Caco-2 (cell line): ENCODE data around the gene GATA6. TPM values are rescaled to one million over a fixed set of nuclear protein-coding genes. Genes with fewer than 3 reads are reported as not detected.

ENCODE experiments used
- BruUV-seq: library from RNA; stranded (reverse); fragments of 400-500 nt; replicated peaks from 2 replicates; lab custom pipeline; 2021; lab: Mats Ljungman, UMichigan
- CTCF ChIA-PET: fragments of 300-600 bp; sonication (Branson Sonifier 250); formaldehyde crosslinking; loops from one replicate; lab custom pipeline; 2022; ENCODE audit warnings: antibody characterized with exemption; lab: Charles Lee
- POLR2A ChIA-PET: fragments of 300-600 bp; sonication (Branson Sonifier 250); formaldehyde crosslinking; loops from one replicate; lab custom pipeline; 2022; ENCODE audit warnings: antibody characterized with exemption; lab: Charles Lee
- DNase-seq, 2 experiments: peaks; one replicate each; pipeline versions ENCODE4 v3.0.0 to v3.0.0-alpha.2; 2020 to 2022
- H3K27me3 ChIP-seq: replicated peaks from 2 replicates; pipeline ENCODE4 v1.6.0; 2011; ENCODE audit warnings: low read length; ENCODE audit not compliant: control insufficient read depth, insufficient read depth
- H3K36me3 ChIP-seq: 2 replicates; pipeline ENCODE4 v1.5.1; 2011; ENCODE audit warnings: low read length; ENCODE audit not compliant: control insufficient read depth, insufficient read depth
- H3K4me1 ChIP-seq: fragments of 250-450 bp; sonication (Bioruptor Pico); 2 replicates; pipeline ENCODE4 v1.5.1; 2020; ENCODE audit warnings: mild to moderate bottlenecking
- H3K4me3 ChIP-seq: 2 replicates; pipeline ENCODE4 v1.5.1; 2011; ENCODE audit warnings: low read depth, mild to moderate bottlenecking, control low read depth, low read length
- H3K9me3 ChIP-seq: fragments of 250-450 bp; sonication (Bioruptor Pico); 2 replicates; pipeline ENCODE4 v1.5.1; 2020; ENCODE audit warnings: mild to moderate bottlenecking, moderate library complexity
- H3K27ac Mint-ChIP-seq: one replicate; pipeline ENCODE4 v1.8.0; 2022; ENCODE audit warnings: mixed read lengths; ENCODE audit not compliant: unreplicated experiment
- H3K27me3 Mint-ChIP-seq: one replicate; pipeline ENCODE4 v1.8.0; 2022; ENCODE audit warnings: mixed read lengths; ENCODE audit not compliant: insufficient read depth, unreplicated experiment
- H3K36me3 Mint-ChIP-seq: one replicate; pipeline ENCODE4 v1.8.0; 2022; ENCODE audit warnings: mild to moderate bottlenecking, mixed read lengths; ENCODE audit not compliant: insufficient read depth, unreplicated experiment
- H3K4me1 Mint-ChIP-seq: one replicate; pipeline ENCODE4 v1.8.0; 2022; ENCODE audit warnings: low read depth, mixed read lengths; ENCODE audit not compliant: unreplicated experiment
- H3K4me3 Mint-ChIP-seq: one replicate; pipeline ENCODE4 v1.8.0; 2022; ENCODE audit warnings: mild to moderate bottlenecking, moderate library complexity, mixed read lengths; ENCODE audit not compliant: unreplicated experiment
- H3K9me3 Mint-ChIP-seq: one replicate; pipeline ENCODE4 v1.8.0; 2022; ENCODE audit warnings: mixed read lengths; ENCODE audit not compliant: unreplicated experiment
- CTCF ChIP-seq, 2 experiments: fragments of 200-600 bp in 1 of 2; IDR thresholded peaks; 1 replicate in 1 of 2; 2 replicates in 1 of 2; pipeline versions ENCODE4 v1.5.1 to v1.8.0; 2011 to 2022; ENCODE audit warnings: antibody characterized with exemption in 1 of 2, control low read depth in 1 of 2, inconsistent platforms in 1 of 2, low read depth in 1 of 2, low read length in 1 of 2, mild to moderate bottlenecking in 1 of 2, moderate library complexity in 1 of 2; ENCODE audit not compliant: insufficient read depth in 1 of 2, severe bottlenecking in 1 of 2, unreplicated experiment in 1 of 2
- intact Hi-C: fragments of 100-400 bp; cut with micrococcal nuclease; formaldehyde crosslinking; loops from one replicate; pipeline ENCODE4 v1.10.0; 2022; ENCODE audit not compliant: unreplicated experiment
- total RNA-seq: library from RNA; stranded (reverse); gene quantifications from 2 replicates; pipeline ENCODE4 v1.2.3, GENCODE V29; 2022

GATA6 gene
- total RNA-seq, 1 experiment from 2014 or later: 124 TPM

GRCh38 chr18:22136395-22136794 is 33.0 kb upstream of the GATA6 start:
- Mint-ChIP-seq H3K27ac (no peak overlapping the region), H3K4me3 (no peak overlapping the region), H3K27me3 (no peaks in the 10 kb centered on the region), H3K4me1 (peaks cover 19% of the 10 kb centered on the region), H3K36me3 (no peaks in the 10 kb centered on the region), H3K9me3 (peaks cover 9% of the 10 kb centered on the region)
- Histone ChIP-seq H3K4me1 (peaks cover 10% of the 10 kb centered on the region), H3K27me3 (no peaks in the 10 kb centered on the region), H3K9me3 (no peaks in the 10 kb centered on the region), H3K4me3 (no peak overlapping the region), H3K36me3 (no peaks in the 10 kb centered on the region)
- DNase-seq: no peak
- ChIA-PET POLR2A (no interaction called here), CTCF (no interaction called here)
- intact Hi-C loops: no loop called here
- BruUV-seq: no TSS peak
- no peak for TF ChIP-seq CTCF (IDR thresholded peaks at IDR 0.05; ENCODE audit: insufficient read depth in 1 of 2, low read depth in 1 of 2, low read length in 1 of 2, severe bottlenecking in 1 of 2, unreplicated experiment in 1 of 2)

- DNase-seq: no peak
These were observed 28.2 kb upstream of the GATA6 start for GRCh38 chr18:22141211-22141610.

GRCh38 chr18:22143347-22144340 is 25.7 kb upstream of the GATA6 start:
- H3K4me1 ChIP-seq: no peaks in the 10 kb centered on the region
- H3K9me3 ChIP-seq: no peaks in the 10 kb centered on the region
- no peak overlapping the region for H3K4me3 ChIP-seq
- ChIA-PET POLR2A (no interaction called here), CTCF (no interaction called here)
- intact Hi-C loops: no loop called here
- Mint-ChIP-seq H3K9me3 (no peaks in the 10 kb centered on the region), H3K4me3 (no peak overlapping the region), H3K27ac (no peak overlapping the region), H3K27me3 (no peaks in the 10 kb centered on the region), H3K36me3 (no peaks in the 10 kb centered on the region), H3K4me1 (no peaks in the 10 kb centered on the region)
- no peak for TF ChIP-seq CTCF (IDR thresholded peaks at IDR 0.05; ENCODE audit: insufficient read depth in 1 of 2, low read depth in 1 of 2, low read length in 1 of 2, severe bottlenecking in 1 of 2, unreplicated experiment in 1 of 2)
- no peaks in the 10 kb centered on the region for H3K27me3 ChIP-seq
- no TSS peak for BruUV-seq
- DNase-seq: no peak
- no peaks in the 10 kb centered on the region for H3K36me3 ChIP-seq

More at GRCh38 chr18:22141211-22141610, 28.2 kb upstream of the GATA6 start:
- H3K4me1 Mint-ChIP-seq: peaks cover 5% of the 10 kb centered on the region
- H3K9me3 Mint-ChIP-seq: peaks cover 9% of the 10 kb centered on the region
- BruUV-seq: no TSS peak
- Histone ChIP-seq H3K4me1 (no peaks in the 10 kb centered on the region), H3K27me3 (no peaks in the 10 kb centered on the region), H3K4me3 (no peak overlapping the region), H3K9me3 (no peaks in the 10 kb centered on the region), H3K36me3 (no peaks in the 10 kb centered on the region)
- no peaks in the 10 kb centered on the region for H3K27me3 Mint-ChIP-seq
- ChIA-PET POLR2A (no interaction called here), CTCF (no interaction called here)
- no peaks in the 10 kb centered on the region for H3K36me3 Mint-ChIP-seq
- intact Hi-C loops: no loop called here
- no peak overlapping the region for H3K27ac Mint-ChIP-seq
- TF ChIP-seq CTCF (IDR thresholded peaks at IDR 0.05; ENCODE audit: insufficient read depth in 1 of 2, low read depth in 1 of 2, low read length in 1 of 2, severe bottlenecking in 1 of 2, unreplicated experiment in 1 of 2): no peak
- H3K4me3 Mint-ChIP-seq: no peak overlapping the region
